Small intestine (tissue), 7 donors: ENCODE measurements around the gene LRRC8C. TPM values are rescaled to one million over a fixed set of nuclear protein-coding genes. Genes with fewer than 3 reads are reported as not detected.

Experiments
- DNase-seq, 2 donors: peaks; one replicate each; pipeline versions ENCODE4 v3.0.0 to v3.0.0-alpha.2; 2013
- FAIRE-seq: peaks from 2 replicates; lab custom pipeline; 2012; peaks lifted over from hg19 to GRCh38; lab: Jason Lieb, UNC
- H3K27ac ChIP-seq, 3 donors: one replicate each; pipeline ENCODE4 v1.5.1; 2013; ENCODE audit warnings: low read length in 2 of 3, mild to moderate bottlenecking in 2 of 3, control low read depth in 1 of 3, inconsistent platforms in 1 of 3, low read depth in 1 of 3, moderate library complexity in 1 of 3
- H3K27me3 ChIP-seq, 3 donors: one replicate each; pipeline ENCODE4 v1.6.1; 2013; ENCODE audit warnings: low read length in 3 of 3, inconsistent platforms in 1 of 3; ENCODE audit not compliant: control insufficient read depth in 3 of 3, insufficient read depth in 3 of 3
- H3K36me3 ChIP-seq, 3 donors: one replicate each; pipeline ENCODE4 v1.6.1; 2013; ENCODE audit warnings: low read length in 3 of 3, inconsistent platforms in 1 of 3, low read depth in 1 of 3, mild to moderate bottlenecking in 1 of 3, moderate library complexity in 1 of 3; ENCODE audit not compliant: control insufficient read depth in 3 of 3, insufficient read depth in 2 of 3
- H3K4me1 ChIP-seq, 3 donors: one replicate each; pipeline ENCODE4 v1.6.1; 2013; ENCODE audit warnings: low read length in 2 of 3, inconsistent platforms in 1 of 3, low read depth in 1 of 3, mild to moderate bottlenecking in 1 of 3, moderate library complexity in 1 of 3; ENCODE audit not compliant: control insufficient read depth in 3 of 3, insufficient read depth in 2 of 3
- H3K4me3 ChIP-seq, 3 donors: one replicate each; pipeline ENCODE4 v1.5.1; 2013; ENCODE audit warnings: low read length in 3 of 3, control low read depth in 1 of 3, inconsistent platforms in 1 of 3, low read depth in 1 of 3, mild to moderate bottlenecking in 1 of 3, moderate library complexity in 1 of 3
- H3K9me3 ChIP-seq, 2 donors: one replicate each; pipeline ENCODE4 v1.6.1; 2013; ENCODE audit warnings: low read depth in 1 of 2, low read length in 1 of 2; ENCODE audit not compliant: control insufficient read depth in 2 of 2, insufficient read depth in 1 of 2
- WGBS, 3 donors: extraction: QIAGEN DNeasy Blood & Tissue Kit; methylation state at CpG; one replicate each; pipeline ENCODE4 v1.1.7; 2013; 5-methylcytosine and 5-hydroxymethylcytosine counted together
- polyA plus RNA-seq, 4 donors: library from polyadenylated mRNA; stranded (reverse) in 3 of 4; unstranded in 1 of 4; fragments of 200-250 nt in 3 of 4; fragments of 120-200 nt in 1 of 4; gene quantifications; one replicate each; pipeline versions ENCODE4 v1.2.1 to v1.2.3, GENCODE V29; 2013
- donor health status: healthy with polysubstance abuse.
- donor health status: control.
- donor health status: control.
- donor health status: Bipolar disorder and iron deficiency.
- donor health status: healthy.

Gene LRRC8C
- polyA plus RNA-seq, 4 donors = 0.22 to 3.2 (median 1.5) TPM

DNA sequence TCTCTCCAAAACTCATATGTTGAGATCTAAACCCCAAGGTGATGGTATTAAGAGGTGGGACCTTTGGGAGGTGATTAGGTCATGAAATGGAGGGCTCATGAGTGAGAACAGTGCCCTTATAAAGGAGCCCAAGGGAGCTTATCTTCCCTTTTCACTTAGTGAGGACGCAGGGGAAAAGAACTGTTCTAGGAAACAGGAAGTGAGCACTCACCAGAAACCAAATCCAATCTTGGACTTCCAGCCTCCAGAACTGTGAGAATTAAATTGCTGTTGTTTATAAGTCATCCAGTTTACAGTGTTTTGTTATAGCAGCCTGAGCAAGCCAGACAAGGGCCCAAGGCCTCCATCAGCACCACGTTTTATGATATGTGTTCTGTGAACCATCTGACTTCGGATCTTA, 127.6 kb downstream of the LRRC8C start:
- Histone ChIP-seq H3K4me1 (peaks cover 0 to 7% (median 2%) of the 10 kb centered on the region in 3 donors), H3K9me3 (no peaks in the 10 kb centered on the region), H3K4me3 (no peak overlapping the region), H3K36me3 (no peaks in the 10 kb centered on the region), H3K27ac (peak overlapping the region in 1 of 3 donors; percentile 48), H3K27me3 (peaks cover 0 to 17% (median 0%) of the 10 kb centered on the region in 3 donors)
- no peak for FAIRE-seq
- 76 to 83% (median 81%) methylated on average over 3 of the region's 3 CpGs for WGBS, 3 donors
- no peak for DNase-seq

DNA sequence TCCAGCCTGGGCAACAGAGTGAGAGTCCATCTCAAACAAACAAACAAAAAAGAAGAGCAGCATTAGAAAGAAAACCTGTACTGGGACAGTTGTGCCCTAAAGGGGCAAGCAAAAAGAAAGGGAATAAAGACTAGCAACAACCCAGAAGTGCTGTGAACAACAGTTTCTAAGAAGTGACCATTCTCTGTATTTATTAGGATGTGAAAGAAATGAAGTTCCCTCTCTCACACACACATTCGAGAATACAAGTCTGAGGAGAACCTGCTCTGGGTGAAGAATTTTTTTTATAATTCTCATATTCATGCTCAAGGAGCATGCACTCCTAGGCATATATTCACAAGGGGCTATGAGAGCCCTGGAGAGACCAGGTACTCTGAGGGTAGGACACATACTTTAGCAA, 128.4 kb downstream of the LRRC8C start:
- WGBS, 3 donors = 77 to 93% (median 78%) methylated on average over 1 of the region's 1 CpG
- DNase-seq = no peak
- FAIRE-seq = no peak
- Histone ChIP-seq H3K9me3 (no peaks in the 10 kb centered on the region), H3K36me3 (no peaks in the 10 kb centered on the region), H3K27ac (no peak overlapping the region), H3K4me1 (peaks cover 0 to 7% (median 2%) of the 10 kb centered on the region in 3 donors), H3K4me3 (no peak overlapping the region), H3K27me3 (peaks cover 0 to 17% (median 0%) of the 10 kb centered on the region in 3 donors)

DNA sequence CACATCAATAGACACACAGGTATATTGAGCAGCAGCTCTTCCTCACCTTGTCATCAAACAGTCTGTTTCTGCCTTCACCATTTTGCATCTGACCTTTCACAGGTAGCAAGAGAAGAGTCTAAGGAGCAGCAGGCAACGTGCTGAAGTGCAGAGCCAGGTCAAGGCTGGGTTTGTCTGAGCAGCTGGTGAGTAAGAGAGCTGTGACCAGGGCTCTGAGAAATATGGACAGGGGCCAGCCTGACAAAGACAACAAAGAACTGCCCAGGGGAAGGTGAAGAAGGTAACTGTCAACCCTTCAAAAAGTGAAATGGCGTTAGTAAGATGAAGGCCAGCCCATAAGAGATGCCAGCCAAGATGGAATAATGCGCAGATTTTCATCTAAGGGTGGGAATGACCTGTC, 129.0 kb downstream of the LRRC8C start:
- Histone ChIP-seq H3K27me3 (peaks cover 0 to 17% (median 0%) of the 10 kb centered on the region in 3 donors), H3K9me3 (no peaks in the 10 kb centered on the region), H3K4me3 (no peak overlapping the region), H3K4me1 (peaks cover 0 to 7% (median 2%) of the 10 kb centered on the region in 3 donors), H3K27ac (peak overlapping the region in 2 of 3 donors; percentile 9 to 15), H3K36me3 (no peaks in the 10 kb centered on the region)
- no peak for FAIRE-seq
- DNase-seq = no peak
- 65 to 83% (median 70%) methylated on average over 3 of the region's 3 CpGs for WGBS, 3 donors

DNA sequence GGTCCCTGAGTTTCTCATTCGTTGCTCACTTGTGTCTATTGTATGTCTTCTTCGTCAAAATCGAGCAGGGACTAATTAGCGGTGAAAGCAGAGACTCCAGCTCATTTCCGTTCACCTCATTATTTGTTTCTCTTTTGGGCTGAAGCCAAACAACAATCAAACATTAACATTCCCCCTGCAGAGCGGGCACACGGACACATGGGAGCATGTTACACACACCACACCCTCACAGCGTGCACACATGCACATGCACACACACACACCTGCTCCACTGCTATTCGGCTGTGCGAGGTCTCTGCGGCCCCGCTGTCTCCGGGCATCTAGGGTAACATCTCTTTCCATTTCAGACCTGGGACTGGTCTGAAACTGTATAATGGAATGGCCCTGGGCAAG, 129.5 kb downstream of the LRRC8C start:
- FAIRE-seq = no peak
- no peak overlapping the region for H3K27ac ChIP-seq
- peak overlapping the region in 2 of 3 donors; percentile 35 to 47 for H3K4me3 ChIP-seq
- peaks cover 0 to 7% (median 2%) of the 10 kb centered on the region in 3 donors for H3K4me1 ChIP-seq
- 16 to 47% (median 29%) methylated on average over 13 of the region's 13 CpGs for WGBS, 3 donors
- H3K27me3 ChIP-seq = peaks cover 0 to 17% (median 0%) of the 10 kb centered on the region in 3 donors
- no peaks in the 10 kb centered on the region for H3K36me3 ChIP-seq
- DNase-seq = peak in 1 of 2 donors; percentile 22
- H3K9me3 ChIP-seq = no peaks in the 10 kb centered on the region

DNA sequence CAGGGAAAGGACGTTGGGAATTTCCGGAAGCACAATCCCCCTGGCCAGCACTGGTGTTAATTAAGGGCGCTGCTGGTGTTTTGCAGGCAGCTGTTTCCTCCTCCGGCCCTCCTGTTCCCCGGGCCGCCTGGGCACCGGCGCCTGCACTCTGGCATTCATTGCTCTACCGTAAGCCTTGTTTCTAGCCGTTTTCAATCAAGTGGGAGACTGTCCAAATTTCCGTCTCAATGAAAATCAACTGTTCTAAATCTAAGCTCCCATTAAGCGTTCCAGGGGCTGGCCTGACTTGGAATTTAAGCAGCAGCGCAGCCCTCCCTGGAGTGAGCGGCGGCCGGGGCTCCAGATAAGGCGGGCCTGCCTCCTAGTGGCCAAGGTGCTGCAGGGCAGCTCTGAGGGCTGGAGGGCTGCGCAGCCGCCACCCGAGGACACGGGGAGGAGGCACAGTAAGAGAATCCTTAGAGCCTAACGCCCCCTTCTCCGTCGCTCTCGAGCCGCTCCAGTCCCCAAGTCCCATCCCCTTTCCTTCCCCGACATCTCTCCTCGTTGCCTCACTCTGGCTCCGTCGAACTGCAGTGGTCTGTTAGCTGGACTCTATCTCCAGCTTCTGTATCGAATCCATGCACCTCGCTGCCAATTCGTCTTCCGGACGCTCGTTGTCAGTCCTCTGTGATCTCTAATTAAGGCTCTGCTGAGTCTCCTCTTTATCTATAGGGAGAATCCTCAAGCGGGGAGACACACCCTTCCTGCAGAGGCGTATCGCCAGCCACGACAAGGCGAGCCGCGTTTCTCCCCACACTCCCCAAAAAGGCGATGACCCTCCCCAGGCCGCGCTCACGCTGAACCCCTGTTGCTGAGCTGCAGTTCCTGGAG, 130.1 kb downstream of the LRRC8C start:
- Histone ChIP-seq H3K27me3 (peaks cover 0 to 17% (median 0%) of the 10 kb centered on the region in 3 donors), H3K36me3 (no peaks in the 10 kb centered on the region), H3K9me3 (no peaks in the 10 kb centered on the region), H3K27ac (peak overlapping the region in 1 of 3 donors; percentile 59), H3K4me1 (peaks cover 0 to 7% (median 2%) of the 10 kb centered on the region in 3 donors), H3K4me3 (peak overlapping the region in 2 of 3 donors; percentile 35 to 47)
- FAIRE-seq (no peak), DNase-seq (peak; percentile 76 to 88)
- 1 to 3% (median 3%) methylated on average over 45 to 47 of the region's 47 CpGs for WGBS, 3 donors

DNA sequence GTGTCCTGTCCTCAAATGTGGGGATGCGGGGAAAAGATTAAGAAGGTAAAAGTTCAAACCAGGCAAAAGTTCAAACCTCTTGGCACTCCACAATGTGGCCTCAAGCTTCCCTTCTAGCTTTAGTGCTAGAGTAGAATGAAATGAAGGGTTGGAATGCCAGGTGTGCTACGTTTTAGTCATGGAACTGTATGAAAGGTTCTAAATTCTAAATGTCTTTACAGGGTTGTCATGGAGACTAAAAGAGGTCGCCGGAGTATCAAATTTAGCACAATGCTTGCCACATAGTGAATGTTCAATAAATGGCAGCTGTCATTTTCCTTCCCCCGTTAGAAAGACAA, 130.7 kb downstream of the LRRC8C start:
- FAIRE-seq = no peak

DNA sequence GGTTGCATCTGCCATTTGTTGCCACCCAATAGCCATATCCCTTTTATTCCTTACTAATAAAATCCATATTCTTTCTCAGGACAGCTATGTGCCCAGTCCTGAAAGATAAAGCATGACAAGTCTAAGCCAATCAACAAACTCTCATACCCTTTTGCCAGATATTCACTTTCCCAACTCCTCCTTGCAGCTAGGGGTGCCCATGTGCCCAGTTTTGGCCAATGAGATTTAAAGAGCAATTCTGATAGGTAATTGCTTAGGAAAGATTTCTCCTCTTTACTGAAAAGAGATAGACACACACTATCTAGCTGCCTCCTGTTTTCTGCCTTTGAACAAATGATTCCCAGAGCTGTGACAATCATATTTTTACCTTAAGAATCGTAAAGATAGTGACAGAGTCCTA, 132.9 kb downstream of the LRRC8C start:
- Histone ChIP-seq H3K27ac (no peak overlapping the region), H3K9me3 (no peaks in the 10 kb centered on the region), H3K36me3 (no peaks in the 10 kb centered on the region), H3K27me3 (peaks cover 0 to 17% (median 0%) of the 10 kb centered on the region in 3 donors), H3K4me1 (peaks cover 0 to 3% (median 2%) of the 10 kb centered on the region in 3 donors), H3K4me3 (no peak overlapping the region)
- 25 to 73% (median 42%) methylated on average over 1 of the region's 1 CpG for WGBS, 3 donors
- no peak for FAIRE-seq
- no peak for DNase-seq

More for the DNA sequence above, 130.7 kb downstream of the LRRC8C start:
- peak overlapping the region in 1 of 3 donors; percentile 59 for H3K27ac ChIP-seq
- DNase-seq = no peak
- WGBS, 3 donors = 30 to 54% (median 42%) methylated on average over 5 of the region's 5 CpGs
- peaks cover 0 to 3% (median 2%) of the 10 kb centered on the region in 3 donors for H3K4me1 ChIP-seq
- no peaks in the 10 kb centered on the region for H3K9me3 ChIP-seq
- H3K27me3 ChIP-seq = peaks cover 0 to 17% (median 0%) of the 10 kb centered on the region in 3 donors
- peak overlapping the region in 2 of 3 donors; percentile 35 to 47 for H3K4me3 ChIP-seq
- no peaks in the 10 kb centered on the region for H3K36me3 ChIP-seq

DNA sequence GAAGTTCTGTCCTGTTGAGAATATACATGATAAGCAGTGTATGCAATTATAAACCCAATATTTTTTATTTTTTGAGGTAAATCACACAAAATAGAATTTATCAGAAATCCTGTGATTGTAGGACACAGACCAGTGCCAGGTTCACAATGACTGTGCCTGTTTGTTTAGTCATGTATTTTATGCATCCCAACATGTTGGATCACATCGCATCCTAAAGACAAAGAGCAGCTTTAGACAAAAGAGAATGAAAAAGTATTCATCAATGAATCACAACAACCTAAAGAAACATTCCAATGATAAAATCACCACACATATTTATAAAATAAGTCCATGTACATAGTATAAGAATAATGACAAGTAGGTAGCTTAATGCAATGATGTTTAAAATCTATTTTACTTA, 134.7 kb downstream of the LRRC8C start:
- WGBS, 3 donors = 93 to 97% (median 94%) methylated on average over 1 of the region's 1 CpG
- Histone ChIP-seq H3K9me3 (no peaks in the 10 kb centered on the region), H3K27me3 (peaks cover 0 to 10% (median 0%) of the 10 kb centered on the region in 3 donors), H3K4me1 (no peaks in the 10 kb centered on the region), H3K27ac (no peak overlapping the region), H3K36me3 (no peaks in the 10 kb centered on the region), H3K4me3 (no peak overlapping the region)
- FAIRE-seq = no peak
- DNase-seq = no peak
